ENCODE results near the gene FAM222A. TPM values are rescaled to one million over a fixed set of nuclear protein-coding genes. Genes with fewer than 3 reads are reported as not detected.

The FAM222A gene
- total RNA-seq, 4 donors from 2014 or later: 7.0 to 24.3 (median 13.5) TPM

GRCh38 chr12:109800536-109800935, 86.9 kb downstream of the FAM222A start:
- ATAC-seq: no peak
- Histone ChIP-seq H3K27me3 (no peaks in the 10 kb centered on the region), H3K27ac (no peak overlapping the region), H3K4me1 (no peaks in the 10 kb centered on the region), H3K9me3 (no peaks in the 10 kb centered on the region), H3K36me3 (no peaks in the 10 kb centered on the region), H3K4me3 (no peak overlapping the region)
- TF ChIP-seq CTCF (IDR thresholded peaks at IDR 0.05 in 4 of 5, conservative IDR thresholded peaks at IDR 0.05 in 1 of 5): no peak
- TF ChIP-seq POLR2A (IDR thresholded peaks at IDR 0.05): no peak
- in situ Hi-C loops (cut with MboI; ENCODE audit: low sequenced_read_pairs in 4 of 4): loop anchor here in 2 of 4 donors (5.0 to 10.0 kb wide), 2 partner anchors 74 to 77 kb away; no protein-coding TSS in a partner anchor
- DNase-seq: no peak
- intact Hi-C loops (cut with DNase I; ENCODE audit: low total_unique reads): no loop called here

- no peaks in the 10 kb centered on the region for H3K4me1 ChIP-seq
- no peaks in the 10 kb centered on the region for H3K36me3 ChIP-seq
- no peaks in the 10 kb centered on the region for H3K9me3 ChIP-seq
- H3K27ac ChIP-seq: no peak overlapping the region
- TF ChIP-seq POLR2A (IDR thresholded peaks at IDR 0.05) (no peak), CTCF (IDR thresholded peaks at IDR 0.05 in 4 of 5, conservative IDR thresholded peaks at IDR 0.05 in 1 of 5) (no peak)
- DNase-seq (no peak), ATAC-seq (no peak)
- in situ Hi-C loops (cut with MboI; ENCODE audit: low sequenced_read_pairs in 4 of 4): loop anchor here in 2 of 4 donors (5.0 to 10.0 kb wide), 2 partner anchors 72 to 74 kb away; no protein-coding TSS in a partner anchor
- H3K4me3 ChIP-seq: no peak overlapping the region
- intact Hi-C loops (cut with DNase I; ENCODE audit: low total_unique reads): no loop called here
- no peaks in the 10 kb centered on the region for H3K27me3 ChIP-seq
Observed at GRCh38 chr12:109802828-109803227, 89.2 kb downstream of the FAM222A start.

- no peaks in the 10 kb centered on the region for H3K9me3 ChIP-seq
- TF ChIP-seq POLR2A (IDR thresholded peaks at IDR 0.05): no peak
- TF ChIP-seq CTCF (IDR thresholded peaks at IDR 0.05 in 4 of 5, conservative IDR thresholded peaks at IDR 0.05 in 1 of 5): no peak
- H3K27me3 ChIP-seq: no peaks in the 10 kb centered on the region
- no peak overlapping the region for H3K27ac ChIP-seq
- H3K4me3 ChIP-seq: no peak overlapping the region
- H3K36me3 ChIP-seq: no peaks in the 10 kb centered on the region
- in situ Hi-C loops (cut with MboI; ENCODE audit: low sequenced_read_pairs in 4 of 4) (loop anchor here in 2 of 4 donors (5.0 to 10.0 kb wide), 2 partner anchors 71 to 74 kb away; no protein-coding TSS in a partner anchor), intact Hi-C loops (cut with DNase I; ENCODE audit: low total_unique reads) (loop anchor here (2.0 kb wide), 1 partner anchor 41 kb away; no protein-coding TSS in a partner anchor)
- ATAC-seq: no peak
- H3K4me1 ChIP-seq: no peaks in the 10 kb centered on the region
- DNase-seq: no peak
Observed at GRCh38 chr12:109803678-109804077, 90.1 kb downstream of the FAM222A start.

GRCh38 chr12:109804820-109805761, 91.5 kb downstream of the FAM222A start:
- in situ Hi-C loops (cut with MboI; ENCODE audit: low sequenced_read_pairs in 4 of 4): loop anchor here (5.0 to 10.0 kb wide), 2 partner anchors 70 to 72 kb away; no protein-coding TSS in a partner anchor
- intact Hi-C loops (cut with DNase I; ENCODE audit: low total_unique reads): loop anchor here (1.0 to 2.0 kb wide), 2 partner anchors 40 to 75 kb away; partner anchors contain the start of gene GLTP
- DNase-seq: peak; percentile 25 to 43
- no peaks in the 10 kb centered on the region for H3K9me3 ChIP-seq
- no peak overlapping the region for H3K4me3 ChIP-seq
- TF ChIP-seq CTCF (IDR thresholded peaks at IDR 0.05 in 4 of 5, conservative IDR thresholded peaks at IDR 0.05 in 1 of 5): peak; percentile 74 to 98 (median 92)
- TF ChIP-seq POLR2A (IDR thresholded peaks at IDR 0.05): no peak
- no peaks in the 10 kb centered on the region for H3K36me3 ChIP-seq
- H3K4me1 ChIP-seq: no peaks in the 10 kb centered on the region
- no peak overlapping the region for H3K27ac ChIP-seq
- H3K27me3 ChIP-seq: no peaks in the 10 kb centered on the region
- ATAC-seq: peak; percentile 72 to 78

Data from gastrocnemius medialis (tissue), 4 donors.